ENCODE results near the gene CDC25C.
A peak's percentile ranks its signal among the peaks of the same experiment; 100 is the strongest.

CDC25C gene

DNA sequence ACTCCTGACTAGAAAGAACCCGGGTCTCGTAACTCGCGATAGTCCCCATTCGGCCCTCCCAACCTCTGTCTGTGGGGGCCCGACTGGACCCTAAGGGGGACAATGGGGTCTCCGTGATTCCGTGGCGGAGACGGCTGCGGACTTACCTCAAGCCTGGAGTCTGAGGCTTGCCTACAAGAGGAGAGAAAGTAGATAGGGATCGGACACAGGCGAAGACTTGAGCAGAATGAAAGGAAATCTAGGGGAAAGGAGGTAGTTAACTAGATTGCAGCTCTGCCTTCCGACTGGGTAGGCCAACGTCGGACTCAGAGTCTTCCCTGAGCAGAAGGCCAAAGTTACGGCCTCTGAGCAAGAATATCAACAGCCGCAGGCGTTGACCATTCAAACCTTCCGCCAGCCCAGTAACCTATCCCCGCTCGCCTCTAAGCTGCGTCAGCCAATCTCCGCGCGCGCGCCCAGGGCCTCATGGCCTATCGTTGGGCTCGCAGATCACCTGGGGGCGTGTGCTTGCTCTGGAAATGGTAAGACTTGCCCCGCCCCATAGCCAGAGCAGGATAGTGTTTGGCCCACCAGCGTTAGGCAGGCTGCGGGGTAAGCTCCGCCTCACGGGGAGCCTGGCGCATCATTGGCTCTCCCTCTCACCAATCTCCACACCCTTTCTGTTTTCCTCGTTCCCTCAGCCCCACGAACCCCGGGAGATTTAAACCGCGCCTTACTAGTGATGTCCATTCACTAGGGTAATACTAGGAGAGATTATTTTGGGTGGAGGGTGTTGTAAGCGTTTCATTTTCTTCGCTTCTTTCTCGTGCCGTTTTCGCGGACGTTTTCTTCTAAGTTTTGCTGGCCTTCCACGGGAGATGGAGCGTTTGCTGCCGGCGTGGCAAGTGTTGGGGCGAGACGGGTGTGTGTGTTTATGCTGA, at the start of gene CDC25C:
TSS of gene CDC25C (minus strand) at position 356 of the 920 bp plus-strand sequence. CDS start 624 bp downstream, outside the sequence.
- peak; percentile 81 for DNase-seq (ENCODE audit: low read depth)

DNA sequence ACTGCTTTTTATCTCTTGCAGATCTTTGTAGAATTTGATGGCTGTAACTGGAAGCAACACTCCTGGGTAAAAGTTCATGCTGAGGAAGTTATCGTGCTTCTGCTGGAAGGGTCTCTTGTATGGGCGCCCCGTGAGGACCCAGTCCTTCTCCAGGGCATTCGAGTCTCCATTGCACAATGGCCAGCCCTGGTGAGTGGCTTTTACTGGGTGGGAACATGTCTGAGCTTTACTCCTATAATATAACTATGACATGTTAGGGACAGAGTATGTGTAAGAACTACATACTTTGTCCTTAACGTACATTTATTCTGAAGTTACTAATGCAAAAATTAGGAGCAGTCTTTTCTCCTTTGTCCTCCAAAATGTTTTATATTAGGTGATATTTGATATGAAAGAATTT, 41.0 kb upstream of the CDC25C start:
- no peak for DNase-seq (ENCODE audit: low read depth)

DNA sequence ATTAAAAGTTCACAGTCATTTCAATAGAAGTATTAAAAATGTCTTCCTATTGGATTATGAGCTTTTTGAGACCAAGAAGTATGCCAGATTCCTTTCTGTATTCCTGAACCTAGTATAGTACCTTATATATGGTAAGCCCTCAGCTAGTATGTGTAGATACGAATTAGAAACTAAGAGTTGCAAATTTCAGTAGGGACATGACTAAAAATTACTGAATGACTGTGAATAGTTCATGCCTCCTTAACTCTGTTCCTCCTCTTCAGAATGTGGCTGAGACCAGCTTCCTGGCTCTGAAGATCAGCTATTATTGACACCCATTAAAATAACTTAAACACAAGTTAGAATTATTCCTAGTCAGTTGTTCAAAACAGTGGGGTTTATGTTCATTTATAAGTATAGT, 40.6 kb upstream of the CDC25C start:
- no peak for DNase-seq (ENCODE audit: low read depth)

DNA sequence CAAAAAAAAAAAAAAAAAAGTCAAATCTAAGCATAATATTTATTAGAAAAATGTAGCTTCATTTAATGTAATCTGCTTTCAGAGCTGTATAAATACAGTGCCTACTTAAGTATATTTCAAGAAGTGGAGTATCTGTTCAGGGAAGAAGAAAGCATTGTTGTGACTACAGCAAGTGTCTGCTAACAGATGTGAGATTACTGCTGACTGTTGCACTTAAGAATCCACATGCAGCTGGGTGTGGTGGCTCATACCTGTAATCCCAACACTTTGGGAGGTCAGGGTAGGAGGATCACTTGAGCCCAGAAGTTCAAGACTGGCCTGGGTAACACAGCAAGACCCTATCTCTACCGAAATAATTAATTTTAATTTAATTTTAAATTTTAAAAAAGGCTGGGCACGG, 39.9 kb upstream of the CDC25C start:
- no peak for DNase-seq (ENCODE audit: low read depth)

DNA sequence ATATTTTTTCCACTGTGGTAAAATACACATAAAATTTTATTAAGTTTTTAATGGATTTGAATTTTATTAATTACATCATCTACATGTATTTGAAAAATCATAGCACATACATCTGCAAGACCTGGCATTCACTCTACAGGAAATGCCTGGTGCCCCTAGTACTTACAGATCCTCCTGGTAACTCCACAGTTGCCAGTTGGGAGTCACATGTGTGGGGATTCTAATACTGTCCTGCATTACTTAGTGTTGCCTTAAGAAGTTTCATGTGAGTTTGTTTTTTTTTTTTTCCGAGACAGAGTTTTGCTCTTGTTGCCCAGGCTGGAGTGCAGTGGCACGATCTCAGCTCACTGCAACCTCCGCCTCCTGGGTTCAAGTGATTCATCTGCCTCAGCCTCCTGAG, 38.9 kb upstream of the CDC25C start:
- DNase-seq (ENCODE audit: low read depth), result no peak

DNA sequence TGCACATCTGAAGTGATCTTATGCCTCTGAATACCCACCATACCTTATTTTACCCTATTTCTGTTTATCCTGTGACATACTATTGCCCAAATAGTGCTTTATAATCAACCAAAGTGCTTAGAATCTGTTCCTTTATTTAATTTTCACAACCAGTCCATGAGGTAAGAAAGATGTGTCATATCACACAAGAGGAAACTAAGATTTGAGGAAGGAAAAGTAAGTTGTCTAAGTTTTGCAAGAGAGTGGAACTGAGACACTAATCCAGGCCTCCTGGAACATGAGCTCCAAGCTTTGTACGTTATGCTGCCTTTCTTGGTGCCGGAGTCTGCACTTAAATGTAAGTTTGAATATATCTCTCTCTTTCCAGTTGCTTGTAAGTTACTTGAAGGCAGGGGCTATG, 38.1 kb upstream of the CDC25C start:
- DNase-seq (ENCODE audit: low read depth), result no peak

DNA sequence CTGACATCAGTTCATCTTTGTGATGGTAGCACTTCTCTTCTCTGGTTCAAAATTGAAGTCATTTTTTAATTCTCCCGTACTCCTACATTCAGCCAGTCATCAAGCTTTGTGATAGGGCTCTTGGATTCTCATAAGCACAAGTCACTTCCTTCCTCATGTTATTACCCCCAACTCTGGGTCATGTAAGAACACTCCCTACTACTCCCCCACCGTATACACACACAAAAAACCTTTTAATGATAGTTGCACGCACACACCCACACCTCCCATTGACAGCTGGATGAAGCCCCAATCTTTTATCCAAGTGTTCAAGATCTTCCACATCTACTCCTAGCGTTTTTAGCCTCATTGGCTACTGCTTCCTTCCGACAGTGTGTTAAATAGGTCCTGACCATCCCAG, 37.7 kb upstream of the CDC25C start:
- DNase-seq (ENCODE audit: low read depth), result no peak

DNA sequence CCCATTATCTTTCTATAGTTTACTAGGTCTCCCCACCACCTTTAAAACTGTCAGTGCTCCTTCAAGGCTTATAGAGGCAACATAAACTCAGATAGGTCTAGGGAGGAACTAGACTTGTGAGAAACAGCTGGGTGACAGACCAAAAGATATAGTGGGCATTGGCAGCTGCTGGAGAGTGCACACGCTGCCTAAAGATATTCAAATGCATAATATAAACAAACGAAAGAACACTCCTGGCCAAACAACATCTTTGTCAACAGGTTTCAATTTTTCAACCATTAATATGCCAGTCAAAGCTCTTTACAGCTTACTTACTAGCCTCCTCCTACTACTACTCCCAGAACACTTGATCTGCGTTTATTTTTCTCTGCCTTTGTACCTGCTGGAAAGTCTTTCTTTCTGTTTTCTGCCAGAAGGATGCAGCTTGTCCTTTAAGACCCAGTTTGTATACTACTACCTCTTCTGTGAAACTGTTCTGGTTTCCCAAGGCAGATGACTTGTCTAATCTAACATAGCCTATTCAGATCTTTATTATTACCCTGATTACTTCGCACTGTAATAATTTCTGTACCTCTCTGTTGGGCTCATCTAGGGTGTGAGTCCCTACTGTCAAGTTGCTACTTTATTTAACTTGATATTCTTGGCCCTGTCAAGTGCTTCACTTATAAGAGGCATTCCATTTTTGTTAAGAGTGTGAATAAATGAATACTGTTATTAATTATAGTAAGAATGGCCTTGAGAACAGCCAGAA, 35.2 kb upstream of the CDC25C start:
- no peak for DNase-seq (ENCODE audit: low read depth)

DNA sequence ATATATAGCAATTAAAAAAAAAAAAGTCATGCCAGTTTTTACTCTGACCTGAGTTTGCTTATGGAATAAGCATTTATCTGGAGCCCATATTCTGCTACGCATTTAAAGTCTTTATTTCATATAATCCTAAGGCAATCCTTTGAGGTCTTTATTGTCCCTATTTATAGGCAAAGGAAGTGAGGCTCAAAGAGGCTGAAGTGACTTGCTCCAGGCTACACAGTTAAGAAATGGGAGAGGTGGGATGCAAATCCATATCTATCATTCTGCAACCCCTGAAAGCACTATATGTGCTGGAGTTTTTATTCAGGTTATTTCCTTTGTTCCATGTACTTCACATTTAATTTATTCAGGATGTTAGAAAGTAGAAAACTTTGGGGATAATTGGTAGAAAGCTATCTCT, 33.0 kb upstream of the CDC25C start:
- DNase-seq (ENCODE audit: low read depth), result no peak

DNA sequence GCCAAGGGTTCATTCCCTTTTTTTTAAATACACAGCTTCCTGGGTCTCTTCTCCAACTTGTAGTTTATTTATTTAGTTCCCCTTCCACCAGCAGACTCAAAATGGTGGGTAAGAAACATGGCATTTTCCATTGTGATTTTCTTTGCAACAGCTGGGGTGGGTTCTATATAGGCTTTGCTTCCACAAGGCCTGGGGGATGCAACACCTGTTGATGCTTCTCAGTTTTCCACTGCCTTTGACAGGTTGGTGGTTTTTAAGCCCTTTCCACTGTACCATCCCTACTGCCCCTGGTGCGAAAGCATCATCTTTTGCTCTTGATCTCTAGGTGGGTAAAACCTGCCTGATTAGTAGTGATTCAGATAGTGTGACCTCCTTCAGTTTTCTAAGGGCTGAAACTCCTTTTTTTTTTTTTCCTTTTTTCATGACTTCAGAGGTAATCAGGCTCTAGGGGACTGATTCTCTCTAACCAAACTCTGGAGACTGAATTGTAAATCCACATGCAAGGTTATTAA, 29.4 kb upstream of the CDC25C start:
- no peak for DNase-seq (ENCODE audit: low read depth)

DNA sequence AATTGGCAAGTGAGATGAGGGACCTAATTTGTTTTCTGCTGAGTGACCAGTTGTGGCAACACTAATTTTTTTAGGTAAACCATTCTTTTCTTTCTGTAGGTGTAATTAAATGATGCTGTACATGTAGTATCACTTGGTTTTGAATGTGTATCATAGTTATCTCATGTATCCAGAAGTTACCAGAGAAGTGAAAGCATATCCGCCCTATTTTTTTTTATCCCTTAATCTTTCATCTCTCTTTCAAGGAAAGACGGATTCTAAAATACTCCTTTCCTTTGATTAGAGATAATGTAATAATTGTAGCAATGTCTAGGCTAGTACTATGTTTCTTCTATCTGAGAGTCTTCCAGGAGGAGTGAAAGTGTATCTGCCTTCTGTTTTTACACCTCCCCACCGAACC, 28.0 kb upstream of the CDC25C start:
- no peak for DNase-seq (ENCODE audit: low read depth)

DNA sequence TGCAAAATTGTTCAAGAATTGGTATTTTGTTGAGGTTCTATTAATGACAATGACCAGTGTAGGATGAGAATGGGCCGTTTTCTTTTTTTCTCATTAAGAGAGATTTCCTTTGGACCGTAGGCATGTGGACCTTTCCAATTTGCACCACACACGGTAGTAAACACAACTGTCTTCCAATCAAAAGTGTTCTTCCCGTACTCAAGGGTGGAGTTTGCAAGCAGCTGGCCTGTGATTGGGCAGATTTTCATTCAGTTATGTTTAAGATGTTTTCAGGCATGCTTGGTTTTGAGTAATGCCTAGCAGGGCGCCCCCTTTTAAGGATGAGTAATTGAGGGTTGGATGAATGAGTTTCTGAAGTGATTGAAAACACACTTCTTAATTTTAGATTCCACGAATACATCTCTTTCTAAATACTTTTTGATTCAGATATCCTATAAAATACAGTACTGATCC, 23.3 kb upstream of the CDC25C start:
- DNase-seq (ENCODE audit: low read depth), result no peak

DNA sequence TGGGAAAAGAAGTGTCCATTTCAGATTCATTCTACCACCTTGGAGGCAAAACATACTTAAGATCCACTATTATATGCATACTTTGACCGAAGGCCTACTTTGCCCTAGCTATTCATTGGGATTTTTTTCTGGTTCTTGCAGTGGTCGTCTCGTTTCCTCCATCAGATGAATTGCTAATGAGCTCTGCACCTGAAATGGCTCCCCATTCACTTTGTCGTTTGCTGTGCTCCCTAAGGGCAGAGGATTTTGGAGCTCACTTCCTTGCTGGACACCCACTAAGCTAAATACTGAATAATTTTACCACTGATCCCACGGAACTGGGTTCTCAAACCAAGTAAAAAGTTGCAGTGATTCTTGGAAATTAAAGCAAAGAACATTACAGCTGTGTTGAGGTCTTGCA, 22.8 kb upstream of the CDC25C start:
- DNase-seq (ENCODE audit: low read depth), result no peak

DNA sequence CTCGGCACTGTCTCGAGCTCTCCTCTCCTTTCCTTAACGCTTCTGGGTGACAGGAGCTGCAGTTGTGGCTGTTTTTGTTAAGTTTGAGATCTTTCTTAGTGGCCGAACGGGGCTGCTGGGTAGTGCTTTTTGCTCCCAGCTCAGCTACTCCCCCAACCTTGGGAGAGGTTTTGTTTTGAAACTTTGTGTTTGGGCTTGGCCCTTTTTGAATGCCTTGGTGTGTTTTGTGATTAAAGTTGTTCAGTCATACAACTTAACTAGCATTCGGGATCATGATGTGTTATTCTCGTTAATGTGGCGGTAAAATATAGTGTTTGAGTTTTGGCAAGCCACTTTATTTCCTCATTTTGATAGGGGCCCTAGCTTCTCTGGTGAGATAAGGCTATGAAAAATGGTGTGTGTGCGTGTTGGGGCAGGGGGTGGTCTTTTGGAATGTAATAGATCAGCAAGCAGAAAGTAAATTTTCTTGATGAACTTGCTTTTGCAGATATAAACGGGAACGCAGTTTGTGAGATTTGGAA, 22.0 kb upstream of the CDC25C start:
- DNase-seq (ENCODE audit: low read depth), result no peak

DNA sequence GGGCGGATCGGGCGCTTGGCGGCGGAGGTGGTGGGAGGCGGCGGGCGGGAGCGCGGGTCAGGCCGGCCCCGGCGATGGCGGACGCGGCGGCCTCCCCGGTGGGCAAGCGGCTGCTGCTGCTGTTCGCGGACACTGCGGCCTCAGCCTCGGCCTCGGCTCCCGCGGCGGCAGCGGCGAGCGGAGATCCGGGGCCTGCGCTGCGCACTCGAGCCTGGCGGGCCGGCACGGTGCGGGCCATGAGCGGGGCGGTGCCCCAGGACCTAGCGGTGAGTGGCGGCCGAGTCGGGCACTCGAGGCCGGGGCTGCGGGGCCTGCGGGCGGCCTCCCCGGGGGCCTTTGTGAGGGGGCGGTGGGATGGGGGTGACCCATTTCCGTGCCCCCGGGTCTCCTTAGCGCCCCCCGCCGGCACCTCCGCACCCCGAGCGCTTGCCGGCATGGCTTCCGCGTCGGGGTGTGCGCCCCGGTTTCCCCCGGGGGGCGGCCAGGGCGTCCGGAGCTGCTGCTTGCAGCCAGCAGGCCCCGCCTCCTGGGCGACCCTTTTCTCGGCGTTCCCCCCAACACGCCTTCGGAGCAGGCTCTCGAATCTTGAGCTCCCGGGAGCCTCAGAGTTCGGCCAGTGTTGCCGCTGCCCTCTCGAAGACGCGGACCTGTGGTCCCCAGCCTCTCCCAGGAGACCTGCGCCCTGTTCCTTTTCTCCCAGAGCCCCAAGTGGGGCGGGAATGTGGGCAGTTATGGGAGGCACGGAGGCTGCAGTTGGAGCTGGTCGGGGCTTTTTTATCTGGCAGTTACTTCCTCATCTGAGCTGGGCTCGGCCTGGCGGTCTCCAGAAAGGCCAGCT, 21.3 kb upstream of the CDC25C start:
- no peak for DNase-seq (ENCODE audit: low read depth)

DNA sequence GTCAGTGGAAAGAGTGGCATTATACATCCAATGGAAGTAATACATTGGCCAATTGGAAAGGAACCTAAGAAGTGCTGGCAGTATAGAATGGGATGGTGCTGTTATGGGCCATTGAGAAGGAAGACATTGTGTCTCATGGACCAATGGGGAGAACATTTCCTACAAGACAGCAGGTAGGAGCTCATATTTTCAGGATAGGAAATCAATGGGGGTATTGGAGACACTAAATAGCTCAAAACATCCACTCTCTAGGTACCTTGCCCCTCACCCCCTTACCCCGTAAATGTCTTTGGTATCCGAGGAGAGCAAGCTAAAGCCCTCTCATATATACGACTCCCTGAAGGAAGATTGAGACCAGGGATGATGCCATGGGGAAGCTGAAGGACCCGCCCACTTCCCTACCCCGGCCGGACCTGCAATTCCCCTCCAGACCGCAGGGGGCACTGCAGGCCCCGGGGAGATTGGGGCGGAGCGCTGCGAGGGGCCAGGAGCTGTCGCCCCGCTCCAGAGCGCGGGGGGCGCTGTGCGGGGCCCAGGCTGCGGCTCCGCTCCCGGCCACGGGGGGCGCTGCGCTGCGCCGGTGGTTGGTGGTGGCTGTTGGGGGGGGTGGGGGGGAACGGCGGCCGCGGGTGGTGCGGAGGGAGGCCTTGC, 20.6 kb upstream of the CDC25C start, which contains the start of gene KDM3B:
TSS of gene KDM3B (plus strand) at position 615 of the 651 bp plus-strand sequence. CDS start 111 bp downstream, outside the sequence.
- DNase-seq (ENCODE audit: low read depth), result no peak

DNA sequence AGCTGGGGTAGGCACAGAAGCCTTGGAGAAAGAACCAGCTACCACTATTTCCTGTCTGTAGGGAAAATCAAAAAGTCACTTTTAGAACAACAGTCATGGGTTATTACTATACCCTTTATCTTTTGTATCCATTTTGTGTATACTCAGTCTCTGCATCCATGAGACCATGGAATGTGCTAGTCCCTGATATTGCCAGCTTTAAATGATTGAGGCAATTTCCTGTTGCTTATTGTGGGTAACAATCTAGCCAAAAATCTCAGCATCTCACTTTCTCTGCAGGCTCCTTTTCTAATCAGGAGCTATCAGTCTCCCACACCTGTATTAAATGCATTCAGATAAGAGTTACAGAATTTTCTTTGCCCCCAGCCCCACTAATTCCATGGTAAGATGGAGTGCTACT, 19.9 kb upstream of the CDC25C start:
- DNase-seq (ENCODE audit: low read depth), result no peak

DNA sequence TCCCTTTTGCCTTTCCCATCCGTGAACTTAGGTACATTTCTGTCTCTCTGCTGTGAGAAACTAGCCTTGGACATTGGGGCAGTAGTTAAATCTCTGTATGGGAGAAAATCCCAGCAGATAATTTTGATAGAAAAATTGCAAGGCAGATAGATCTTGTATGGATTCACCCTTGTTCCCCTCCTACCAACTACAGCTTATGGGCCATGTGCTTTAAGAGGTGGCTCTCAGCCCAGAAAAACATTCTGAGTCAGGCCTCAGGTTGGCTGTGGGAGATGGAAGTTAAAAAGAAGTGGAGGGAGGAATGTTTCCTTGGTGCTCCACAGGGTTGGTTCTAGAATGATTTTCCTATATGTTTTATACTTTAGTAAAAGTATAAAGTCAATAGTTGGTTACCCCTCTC, 19.5 kb upstream of the CDC25C start:
- DNase-seq (ENCODE audit: low read depth), result no peak

DNA sequence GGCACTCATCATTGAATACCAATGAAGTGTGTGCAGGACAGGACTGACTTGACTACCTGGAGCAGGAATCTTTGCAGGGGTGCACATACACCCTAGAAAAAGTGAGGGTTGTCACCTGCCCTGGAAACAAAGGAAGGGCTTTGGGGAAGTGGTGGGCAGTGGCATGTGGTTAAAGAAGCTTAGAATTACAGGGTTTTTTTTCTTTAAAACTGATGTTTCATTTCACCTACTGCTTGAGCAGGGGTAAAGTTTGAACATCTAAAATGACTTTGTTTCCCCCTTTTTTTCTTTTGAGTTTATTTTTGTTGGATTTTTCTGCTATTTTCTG, 18.9 kb upstream of the CDC25C start:
- no peak for DNase-seq (ENCODE audit: low read depth)

DNA sequence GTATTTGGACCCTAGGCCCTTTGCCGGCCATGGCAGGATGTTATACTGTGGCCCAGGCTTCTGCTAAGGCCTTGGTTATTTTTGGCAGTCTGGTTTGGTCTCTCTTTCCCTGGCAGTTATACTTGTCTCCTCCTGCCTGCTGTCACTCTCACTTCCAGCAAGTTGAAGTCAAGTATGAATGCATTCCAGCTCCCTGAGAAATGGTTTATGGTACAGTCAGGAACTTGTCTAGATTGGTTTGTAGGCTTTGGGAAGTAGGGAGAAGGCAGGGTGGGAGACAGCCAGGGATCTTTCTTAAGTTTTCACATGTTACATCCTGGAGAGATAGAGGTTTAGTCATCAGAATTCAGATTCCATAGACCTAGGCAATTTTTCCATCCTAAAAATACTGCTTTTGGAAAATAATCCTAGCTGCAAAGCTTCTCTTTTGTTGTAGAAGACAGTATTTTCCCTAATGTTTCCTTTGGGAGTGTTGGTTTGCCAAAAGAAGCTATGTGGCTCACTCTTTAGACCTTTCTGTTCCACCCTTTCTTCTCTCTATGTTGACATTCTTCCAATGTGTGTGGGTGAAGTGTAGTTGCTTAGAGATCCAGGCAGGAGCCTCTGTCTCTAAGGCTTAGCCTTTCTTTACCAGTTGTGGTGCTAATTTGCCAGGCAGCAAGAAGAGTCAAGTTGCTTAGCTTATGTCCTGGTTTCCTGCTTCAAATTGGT, 18.4 kb upstream of the CDC25C start:
- DNase-seq (ENCODE audit: low read depth), result no peak

DNA sequence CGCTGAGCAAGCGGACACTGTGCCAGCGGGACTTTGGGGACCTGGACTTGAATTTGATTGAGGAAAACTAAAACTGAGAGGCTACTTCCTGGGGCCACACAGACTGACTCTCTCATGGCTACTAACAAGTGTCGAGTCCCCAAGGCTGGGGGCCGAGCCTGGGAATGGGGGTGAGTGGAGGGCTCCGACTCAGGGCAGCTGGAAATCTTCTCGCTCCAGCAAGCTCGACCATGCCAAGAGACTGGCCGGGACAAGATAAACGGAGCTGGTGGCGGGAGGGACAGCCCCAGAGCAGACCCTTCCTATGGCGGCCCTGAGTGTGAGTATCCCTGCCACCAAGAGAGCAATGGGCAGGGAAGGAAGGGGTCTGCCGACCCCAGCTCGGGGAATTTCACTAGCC, 15.3 kb upstream of the CDC25C start:
- DNase-seq (ENCODE audit: low read depth), result no peak

Measured in HS-27A (cell line).